KOPT-K1 (cell line): ENCODE results near the gene NAV1.
"Not testable (repeated sequence)": the region's sequence is repeated elsewhere in the genome, so short reads cannot be mapped to it uniquely, and the experiment has no call there.

ENCODE experiments used
- H3K27ac ChIP-seq: fragments of 200-600 bp; sonication (generic); 2 replicates; pipeline ENCODE4 v1.5.1; 2016; ENCODE audit warnings: antibody characterized with exemption, mild to moderate bottlenecking, low read depth, low read length; ENCODE audit not compliant: poor library complexity, severe bottlenecking
- H3K36me3 ChIP-seq: fragments of 200-600 bp; sonication (generic); 2 replicates; pipeline ENCODE4 v1.5.1; 2017; ENCODE audit warnings: antibody characterized with exemption, mild to moderate bottlenecking, low read length, moderate library complexity; ENCODE audit not compliant: insufficient read depth
- H3K9me3 ChIP-seq: fragments of 200-600 bp; sonication (generic); 2 replicates; pipeline ENCODE4 v1.5.1; 2017; ENCODE audit warnings: antibody characterized with exemption, low read length, mild to moderate bottlenecking; ENCODE audit not compliant: insufficient read depth, poor library complexity, severe bottlenecking

NAV1 gene

GRCh38 chr1:201568859-201569294 is 29.9 kb downstream of the NAV1 start:
- Histone ChIP-seq H3K9me3 (no peaks in the 10 kb centered on the region), H3K36me3 (no peaks in the 10 kb centered on the region), H3K27ac (no peak overlapping the region)

GRCh38 chr1:201570181-201570885 is 31.4 kb downstream of the NAV1 start:
- H3K9me3 ChIP-seq = no peaks in the 10 kb centered on the region
- H3K36me3 ChIP-seq = no peaks in the 10 kb centered on the region

GRCh38 chr1:201570886-201571624 is 32.1 kb downstream of the NAV1 start:
- Histone ChIP-seq H3K27ac (no peak overlapping the region), H3K36me3 (no peaks in the 10 kb centered on the region), H3K9me3 (no peaks in the 10 kb centered on the region)

More at GRCh38 chr1:201570181-201570885, 31.4 kb downstream of the NAV1 start:
- H3K27ac ChIP-seq = no peak overlapping the region

GRCh38 chr1:201573030-201573429 is 34.1 kb downstream of the NAV1 start:
- Histone ChIP-seq H3K27ac (no peak overlapping the region), H3K9me3 (no peaks in the 10 kb centered on the region), H3K36me3 (no peaks in the 10 kb centered on the region)

GRCh38 chr1:201573923-201574322 is 35.0 kb downstream of the NAV1 start:
- Histone ChIP-seq H3K36me3 (no peaks in the 10 kb centered on the region), H3K27ac (no peak overlapping the region), H3K9me3 (no peaks in the 10 kb centered on the region)

- Histone ChIP-seq H3K27ac (no peak overlapping the region), H3K9me3 (no peaks in the 10 kb centered on the region), H3K36me3 (no peaks in the 10 kb centered on the region)
These were observed 37.0 kb downstream of the NAV1 start for GRCh38 chr1:201575912-201576311.

GRCh38 chr1:201576914-201577313 is 38.0 kb downstream of the NAV1 start:
- H3K9me3 ChIP-seq = no peaks in the 10 kb centered on the region
- H3K36me3 ChIP-seq = no peaks in the 10 kb centered on the region
- no peak overlapping the region for H3K27ac ChIP-seq

- H3K36me3 ChIP-seq = no peaks in the 10 kb centered on the region
- no peak overlapping the region for H3K27ac ChIP-seq
- H3K9me3 ChIP-seq = no peaks in the 10 kb centered on the region
These were observed 39.3 kb downstream of the NAV1 start for GRCh38 chr1:201578008-201578888.

GRCh38 chr1:201581371-201581770 is 42.4 kb downstream of the NAV1 start:
- H3K36me3 ChIP-seq, H3K9me3 ChIP-seq, H3K27ac ChIP-seq: not testable (repeated sequence)

- no peak overlapping the region for H3K27ac ChIP-seq
- H3K9me3 ChIP-seq = no peaks in the 10 kb centered on the region
These were observed 43.9 kb downstream of the NAV1 start for GRCh38 chr1:201582705-201583442.

GRCh38 chr1:201583663-201584062 is 44.7 kb downstream of the NAV1 start:
- Histone ChIP-seq H3K27ac (no peak overlapping the region), H3K9me3 (no peaks in the 10 kb centered on the region), H3K36me3 (no peaks in the 10 kb centered on the region)

More at GRCh38 chr1:201582705-201583442, 43.9 kb downstream of the NAV1 start:
- no peaks in the 10 kb centered on the region for H3K36me3 ChIP-seq

GRCh38 chr1:201584471-201585092 is 45.7 kb downstream of the NAV1 start:
- Histone ChIP-seq H3K27ac (no peak overlapping the region), H3K36me3 (no peaks in the 10 kb centered on the region), H3K9me3 (no peaks in the 10 kb centered on the region)

GRCh38 chr1:201585093-201585483 is 46.2 kb downstream of the NAV1 start:
- Histone ChIP-seq H3K36me3 (no peaks in the 10 kb centered on the region), H3K9me3 (no peaks in the 10 kb centered on the region), H3K27ac (no peak overlapping the region)

GRCh38 chr1:201585901-201586300 is 47.0 kb downstream of the NAV1 start:
- H3K9me3 ChIP-seq = no peaks in the 10 kb centered on the region
- no peak overlapping the region for H3K27ac ChIP-seq
- no peaks in the 10 kb centered on the region for H3K36me3 ChIP-seq
